DND-41 (cell line): Measurements from ENCODE around the gene RNF111.

Experiments
- CTCF ChIP-seq: IDR thresholded peaks from 2 replicates; pipeline ENCODE4 v1.5.1; 2012; ENCODE audit warnings: borderline replicate concordance, low read length, moderate library complexity, mild to moderate bottlenecking; ENCODE audit not compliant: poor library complexity, severe bottlenecking; ENCODE audit errors: extremely low read depth
- EZH2 ChIP-seq: IDR thresholded peaks from 3 replicates; pipeline ENCODE4 v1.6.1; 2012; ENCODE audit warnings: borderline replicate concordance, low read depth, mild to moderate bottlenecking, moderate library complexity, low read length, inconsistent platforms; ENCODE audit not compliant: severe bottlenecking

GRCh38 chr15:59069430-59069829 lies 82.0 kb downstream of the RNF111 start:
- TF ChIP-seq CTCF (no peak), EZH2 (no peak)
